ENCODE measurements around the gene HS3ST3A1. TPM values are rescaled to one million over a fixed set of nuclear protein-coding genes. Genes with fewer than 3 reads are reported as not detected.

The HS3ST3A1 gene
- total and polyA plus RNA-seq, 2 experiments from 2014 or later, result 5.4 to 24.1 TPM

DNA sequence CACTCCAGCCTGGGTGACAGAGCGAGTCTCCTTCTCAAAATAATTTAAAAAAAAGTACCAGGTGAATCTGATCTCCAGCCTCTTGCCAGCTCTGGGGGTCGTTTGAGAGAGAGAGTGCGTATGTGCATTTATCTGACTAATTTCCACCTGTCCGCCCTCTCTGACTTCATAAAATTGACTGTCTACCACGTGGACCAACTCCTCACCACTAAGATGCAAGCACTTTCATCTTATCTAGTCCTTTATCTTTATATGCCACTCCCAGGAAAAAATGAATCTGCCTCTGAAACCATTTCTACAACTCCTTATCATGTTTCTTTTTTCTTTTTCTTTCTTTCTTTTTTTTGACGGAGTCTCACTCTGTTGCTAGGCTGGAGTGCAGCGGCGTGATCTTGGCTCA lies 55.8 kb downstream of the HS3ST3A1 start (continued):
- TF ChIP-seq POLR2AphosphoS5 (IDR thresholded peaks at IDR 0.05; ENCODE audit: low read depth), result no peak

DNA sequence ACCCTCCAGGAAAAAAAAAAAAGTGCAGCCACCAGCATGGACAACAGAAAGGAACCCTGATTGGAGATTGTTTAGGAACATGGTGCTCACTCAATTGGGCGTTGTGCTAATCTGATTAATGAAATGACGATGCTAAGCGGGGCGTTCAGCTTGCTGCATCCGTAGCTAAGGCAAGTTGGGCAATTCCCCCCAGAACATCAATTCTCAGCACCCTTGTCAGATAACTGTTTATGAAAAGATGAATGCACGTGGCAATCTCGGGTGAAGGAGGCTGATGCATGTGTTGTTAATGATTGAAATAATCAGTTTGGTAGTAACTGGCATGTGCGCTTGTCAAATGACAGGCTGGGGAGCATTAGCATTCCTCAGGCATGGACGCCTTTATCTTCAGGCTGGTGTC lies 57.0 kb downstream of the HS3ST3A1 start:
- no peak for DNase-seq (ENCODE audit: low spot score)
- no peak overlapping the region for H3K27ac ChIP-seq (ENCODE audit: low read depth)
- H3F3A ChIP-seq (replicated peaks; ENCODE audit: low read depth), result no peaks in the 10 kb centered on the region
- no peak overlapping the region for H3K4me3 ChIP-seq
- no peaks in the 10 kb centered on the region for H3K36me3 ChIP-seq (ENCODE audit: insufficient read depth)
- Mint-ChIP-seq H3K4me3 (no peak overlapping the region), H3K4me1 (no peaks in the 10 kb centered on the region), H3K36me3 (ENCODE audit: low read depth) (peaks cover 18% of the 10 kb centered on the region), H3K27me3 (ENCODE audit: insufficient read depth, low read depth, poor library complexity) (peaks cover 3% of the 10 kb centered on the region), H3K9me3 (no peaks in the 10 kb centered on the region), H3K27ac (no peak overlapping the region)
- H3K4me2 ChIP-seq, result no peak overlapping the region
- no peak for ATAC-seq
- H4K20me1 ChIP-seq (replicated peaks; ENCODE audit: insufficient read depth), result no peaks in the 10 kb centered on the region
- H3K4me1 ChIP-seq (ENCODE audit: insufficient read depth), result no peaks in the 10 kb centered on the region
- TF ChIP-seq STAT1 (IDR thresholded peaks at IDR 0.05; ENCODE audit: unreplicated experiment) (no peak), ZNF331 (CRISPR knock-in tag; IDR thresholded peaks at IDR 0.05; ENCODE audit: low read depth) (no peak), JUNB (IDR thresholded peaks at IDR 0.05; ENCODE audit: unreplicated experiment) (no peak), EZH2 (IDR thresholded peaks at IDR 0.05; ENCODE audit: low read depth, unreplicated experiment) (no peak), POLR2AphosphoS5 (IDR thresholded peaks at IDR 0.05; ENCODE audit: low read depth) (no peak), EZH2phosphoT487 (IDR thresholded peaks at IDR 0.05; ENCODE audit: unreplicated experiment) (no peak), CREB1 (CRISPR knock-in tag; IDR thresholded peaks at IDR 0.05; ENCODE audit: low read depth) (no peak), NANOG (IDR thresholded peaks at IDR 0.05; ENCODE audit: borderline replicate concordance) (no peak), ZNF114 (CRISPR knock-in tag; IDR thresholded peaks at IDR 0.05) (no peak)
- TF ChIP-seq, protein P1, sequence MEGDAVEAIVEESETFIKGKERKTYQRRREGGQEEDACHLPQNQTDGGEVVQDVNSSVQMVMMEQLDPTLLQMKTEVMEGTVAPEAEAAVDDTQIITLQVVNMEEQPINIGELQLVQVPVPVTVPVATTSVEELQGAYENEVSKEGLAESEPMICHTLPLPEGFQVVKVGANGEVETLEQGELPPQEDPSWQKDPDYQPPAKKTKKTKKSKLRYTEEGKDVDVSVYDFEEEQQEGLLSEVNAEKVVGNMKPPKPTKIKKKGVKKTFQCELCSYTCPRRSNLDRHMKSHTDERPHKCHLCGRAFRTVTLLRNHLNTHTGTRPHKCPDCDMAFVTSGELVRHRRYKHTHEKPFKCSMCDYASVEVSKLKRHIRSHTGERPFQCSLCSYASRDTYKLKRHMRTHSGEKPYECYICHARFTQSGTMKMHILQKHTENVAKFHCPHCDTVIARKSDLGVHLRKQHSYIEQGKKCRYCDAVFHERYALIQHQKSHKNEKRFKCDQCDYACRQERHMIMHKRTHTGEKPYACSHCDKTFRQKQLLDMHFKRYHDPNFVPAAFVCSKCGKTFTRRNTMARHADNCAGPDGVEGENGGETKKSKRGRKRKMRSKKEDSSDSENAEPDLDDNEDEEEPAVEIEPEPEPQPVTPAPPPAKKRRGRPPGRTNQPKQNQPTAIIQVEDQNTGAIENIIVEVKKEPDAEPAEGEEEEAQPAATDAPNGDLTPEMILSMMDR (conservative IDR thresholded peaks at IDR 0.05; ENCODE audit: low read depth in 2 of 2), result no peak
- TF ChIP-seq, protein P2, sequence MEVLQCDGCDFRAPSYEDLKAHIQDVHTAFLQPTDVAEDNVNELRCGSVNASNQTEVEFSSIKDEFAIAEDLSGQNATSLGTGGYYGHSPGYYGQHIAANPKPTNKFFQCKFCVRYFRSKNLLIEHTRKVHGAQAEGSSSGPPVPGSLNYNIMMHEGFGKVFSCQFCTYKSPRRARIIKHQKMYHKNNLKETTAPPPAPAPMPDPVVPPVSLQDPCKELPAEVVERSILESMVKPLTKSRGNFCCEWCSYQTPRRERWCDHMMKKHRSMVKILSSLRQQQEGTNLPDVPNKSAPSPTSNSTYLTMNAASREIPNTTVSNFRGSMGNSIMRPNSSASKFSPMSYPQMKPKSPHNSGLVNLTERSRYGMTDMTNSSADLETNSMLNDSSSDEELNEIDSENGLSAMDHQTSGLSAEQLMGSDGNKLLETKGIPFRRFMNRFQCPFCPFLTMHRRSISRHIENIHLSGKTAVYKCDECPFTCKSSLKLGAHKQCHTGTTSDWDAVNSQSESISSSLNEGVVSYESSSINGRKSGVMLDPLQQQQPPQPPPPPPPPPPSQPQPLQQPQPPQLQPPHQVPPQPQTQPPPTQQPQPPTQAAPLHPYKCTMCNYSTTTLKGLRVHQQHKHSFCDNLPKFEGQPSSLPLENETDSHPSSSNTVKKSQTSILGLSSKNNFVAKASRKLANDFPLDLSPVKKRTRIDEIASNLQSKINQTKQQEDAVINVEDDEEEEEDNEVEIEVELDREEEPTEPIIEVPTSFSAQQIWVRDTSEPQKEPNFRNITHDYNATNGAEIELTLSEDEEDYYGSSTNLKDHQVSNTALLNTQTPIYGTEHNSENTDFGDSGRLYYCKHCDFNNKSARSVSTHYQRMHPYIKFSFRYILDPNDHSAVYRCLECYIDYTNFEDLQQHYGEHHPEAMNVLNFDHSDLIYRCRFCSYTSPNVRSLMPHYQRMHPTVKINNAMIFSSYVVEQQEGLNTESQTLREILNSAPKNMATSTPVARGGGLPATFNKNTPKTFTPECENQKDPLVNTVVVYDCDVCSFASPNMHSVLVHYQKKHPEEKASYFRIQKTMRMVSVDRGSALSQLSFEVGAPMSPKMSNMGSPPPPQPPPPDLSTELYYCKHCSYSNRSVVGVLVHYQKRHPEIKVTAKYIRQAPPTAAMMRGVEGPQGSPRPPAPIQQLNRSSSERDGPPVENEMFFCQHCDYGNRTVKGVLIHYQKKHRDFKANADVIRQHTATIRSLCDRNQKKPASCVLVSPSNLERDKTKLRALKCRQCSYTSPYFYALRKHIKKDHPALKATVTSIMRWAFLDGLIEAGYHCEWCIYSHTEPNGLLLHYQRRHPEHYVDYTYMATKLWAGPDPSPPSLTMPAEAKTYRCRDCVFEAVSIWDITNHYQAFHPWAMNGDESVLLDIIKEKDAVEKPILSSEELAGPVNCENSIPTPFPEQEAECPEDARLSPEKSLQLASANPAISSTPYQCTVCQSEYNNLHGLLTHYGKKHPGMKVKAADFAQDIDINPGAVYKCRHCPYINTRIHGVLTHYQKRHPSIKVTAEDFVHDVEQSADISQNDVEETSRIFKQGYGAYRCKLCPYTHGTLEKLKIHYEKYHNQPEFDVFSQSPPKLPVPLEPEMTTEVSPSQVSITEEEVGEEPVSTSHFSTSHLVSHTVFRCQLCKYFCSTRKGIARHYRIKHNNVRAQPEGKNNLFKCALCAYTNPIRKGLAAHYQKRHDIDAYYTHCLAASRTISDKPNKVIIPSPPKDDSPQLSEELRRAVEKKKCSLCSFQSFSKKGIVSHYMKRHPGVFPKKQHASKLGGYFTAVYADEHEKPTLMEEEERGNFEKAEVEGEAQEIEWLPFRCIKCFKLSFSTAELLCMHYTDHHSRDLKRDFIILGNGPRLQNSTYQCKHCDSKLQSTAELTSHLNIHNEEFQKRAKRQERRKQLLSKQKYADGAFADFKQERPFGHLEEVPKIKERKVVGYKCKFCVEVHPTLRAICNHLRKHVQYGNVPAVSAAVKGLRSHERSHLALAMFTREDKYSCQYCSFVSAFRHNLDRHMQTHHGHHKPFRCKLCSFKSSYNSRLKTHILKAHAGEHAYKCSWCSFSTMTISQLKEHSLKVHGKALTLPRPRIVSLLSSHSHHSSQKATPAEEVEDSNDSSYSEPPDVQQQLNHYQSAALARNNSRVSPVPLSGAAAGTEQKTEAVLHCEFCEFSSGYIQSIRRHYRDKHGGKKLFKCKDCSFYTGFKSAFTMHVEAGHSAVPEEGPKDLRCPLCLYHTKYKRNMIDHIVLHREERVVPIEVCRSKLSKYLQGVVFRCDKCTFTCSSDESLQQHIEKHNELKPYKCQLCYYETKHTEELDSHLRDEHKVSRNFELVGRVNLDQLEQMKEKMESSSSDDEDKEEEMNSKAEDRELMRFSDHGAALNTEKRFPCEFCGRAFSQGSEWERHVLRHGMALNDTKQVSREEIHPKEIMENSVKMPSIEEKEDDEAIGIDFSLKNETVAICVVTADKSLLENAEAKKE (CRISPR knock-in tag; IDR thresholded peaks at IDR 0.05), result no peak
- TF ChIP-seq, protein P3, sequence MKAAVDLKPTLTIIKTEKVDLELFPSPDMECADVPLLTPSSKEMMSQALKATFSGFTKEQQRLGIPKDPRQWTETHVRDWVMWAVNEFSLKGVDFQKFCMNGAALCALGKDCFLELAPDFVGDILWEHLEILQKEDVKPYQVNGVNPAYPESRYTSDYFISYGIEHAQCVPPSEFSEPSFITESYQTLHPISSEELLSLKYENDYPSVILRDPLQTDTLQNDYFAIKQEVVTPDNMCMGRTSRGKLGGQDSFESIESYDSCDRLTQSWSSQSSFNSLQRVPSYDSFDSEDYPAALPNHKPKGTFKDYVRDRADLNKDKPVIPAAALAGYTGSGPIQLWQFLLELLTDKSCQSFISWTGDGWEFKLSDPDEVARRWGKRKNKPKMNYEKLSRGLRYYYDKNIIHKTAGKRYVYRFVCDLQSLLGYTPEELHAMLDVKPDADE (IDR thresholded peaks at IDR 0.05), result no peak
- TF ChIP-seq, protein P4, sequence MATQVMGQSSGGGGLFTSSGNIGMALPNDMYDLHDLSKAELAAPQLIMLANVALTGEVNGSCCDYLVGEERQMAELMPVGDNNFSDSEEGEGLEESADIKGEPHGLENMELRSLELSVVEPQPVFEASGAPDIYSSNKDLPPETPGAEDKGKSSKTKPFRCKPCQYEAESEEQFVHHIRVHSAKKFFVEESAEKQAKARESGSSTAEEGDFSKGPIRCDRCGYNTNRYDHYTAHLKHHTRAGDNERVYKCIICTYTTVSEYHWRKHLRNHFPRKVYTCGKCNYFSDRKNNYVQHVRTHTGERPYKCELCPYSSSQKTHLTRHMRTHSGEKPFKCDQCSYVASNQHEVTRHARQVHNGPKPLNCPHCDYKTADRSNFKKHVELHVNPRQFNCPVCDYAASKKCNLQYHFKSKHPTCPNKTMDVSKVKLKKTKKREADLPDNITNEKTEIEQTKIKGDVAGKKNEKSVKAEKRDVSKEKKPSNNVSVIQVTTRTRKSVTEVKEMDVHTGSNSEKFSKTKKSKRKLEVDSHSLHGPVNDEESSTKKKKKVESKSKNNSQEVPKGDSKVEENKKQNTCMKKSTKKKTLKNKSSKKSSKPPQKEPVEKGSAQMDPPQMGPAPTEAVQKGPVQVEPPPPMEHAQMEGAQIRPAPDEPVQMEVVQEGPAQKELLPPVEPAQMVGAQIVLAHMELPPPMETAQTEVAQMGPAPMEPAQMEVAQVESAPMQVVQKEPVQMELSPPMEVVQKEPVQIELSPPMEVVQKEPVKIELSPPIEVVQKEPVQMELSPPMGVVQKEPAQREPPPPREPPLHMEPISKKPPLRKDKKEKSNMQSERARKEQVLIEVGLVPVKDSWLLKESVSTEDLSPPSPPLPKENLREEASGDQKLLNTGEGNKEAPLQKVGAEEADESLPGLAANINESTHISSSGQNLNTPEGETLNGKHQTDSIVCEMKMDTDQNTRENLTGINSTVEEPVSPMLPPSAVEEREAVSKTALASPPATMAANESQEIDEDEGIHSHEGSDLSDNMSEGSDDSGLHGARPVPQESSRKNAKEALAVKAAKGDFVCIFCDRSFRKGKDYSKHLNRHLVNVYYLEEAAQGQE (IDR thresholded peaks at IDR 0.05; ENCODE audit: unreplicated experiment), result no peak
- no peak overlapping the region for H2AFZ ChIP-seq
- peaks cover 10% of the 10 kb centered on the region for H3K9me2 ChIP-seq (ENCODE audit: insufficient read depth)
- H3K79me2 ChIP-seq (replicated peaks; ENCODE audit: insufficient read depth), result no peaks in the 10 kb centered on the region
- H3K27me3 ChIP-seq (ENCODE audit: insufficient read depth), result no peaks in the 10 kb centered on the region
